GM12878 (cell line): ENCODE measurements around the gene SMIM14. TPM values are rescaled to one million over a fixed set of nuclear protein-coding genes. Genes with fewer than 3 reads are reported as not detected.

Experiments used
- polyA plus RNA-seq, 11 experiments: library from polyadenylated mRNA; depleted of rRNA in 4 of 11; unstranded in 6 of 11; stranded (reverse) in 5 of 11; fragments of >200 nt; fragmentation: Nextera tagmentation in 4 of 11; fragmentation: Illumina TruSeq in 1 of 11; extraction: Ambion mirVana in 4 of 11; extraction: Trizol in 1 of 11; gene quantifications; 1 replicate in 1 of 11; 2 replicates in 10 of 11; pipeline versions ENCODE4 v1.2.1 to v1.2.3, GENCODE V29; 2011 to 2016; ENCODE audit warnings: inconsistent platforms in 2 of 11, missing spikeins in 2 of 11, low read depth in 1 of 11
- small RNA-seq: library from RNA; depleted of rRNA; stranded (forward); fragments of <200 nt; gene quantifications from one replicate; pipeline ENCODE3, GENCODE V24; 2014
- total RNA-seq, 4 experiments: library from RNA; depleted of rRNA in 3 of 4; stranded (reverse); fragments of >200 nt in 3 of 4; fragmentation: Illumina TruSeq in 1 of 4; extraction: Trizol in 1 of 4; gene quantifications; 2 replicates each; pipeline versions ENCODE4 v1.2.1 to v1.2.3, GENCODE V29; 2013 to 2021

SMIM14 gene
- total and polyA plus RNA-seq, 10 of the 15 experiments (the other 5 are each of a cell fraction or from before 2014, with no cell fraction given): 125 to 671 (median 188) TPM

Small RNAs within 50 kb of the gene (small RNA-seq; reads per million reads assigned to genes)
- not detected for gene RNU7-11P

Other genes with a start within 250 kb of the SMIM14 start
- gene KLB, start 231.9 kb downstream of the SMIM14 start, total RNA-seq (2014; rRNA removed): under 0.01 and 0.05 TPM in 2 replicates
- gene KLB, start 231.9 kb downstream of the SMIM14 start, total RNA-seq (2014; rRNA removed; fragmentation: Illumina TruSeq; extraction: Trizol): 0.04 and 0.05 TPM in 2 replicates
- 0.08 and 0.11 TPM in 2 replicates for gene KLB, start 231.9 kb downstream of the SMIM14 start, total RNA-seq (2021)
- gene KLB, start 231.9 kb downstream of the SMIM14 start, polyA plus RNA-seq (2011; rRNA removed): 0.01 TPM in 1 of 2 replicates, not detected in the other
- 0.01 and 0.05 TPM in 2 replicates for gene KLB, start 231.9 kb downstream of the SMIM14 start, polyA plus RNA-seq (2014; fragmentation: Illumina TruSeq; extraction: Trizol)
- gene KLB, start 231.9 kb downstream of the SMIM14 start, polyA plus RNA-seq (2014; fragmentation: Nextera tagmentation; extraction: Ambion mirVana): under 1 TPM; 0.08 to 0.13 TPM
- 0.01 and 0.04 TPM in 2 replicates for gene KLB, start 231.9 kb downstream of the SMIM14 start, polyA plus RNA-seq (2014; rRNA removed)
- under 1 TPM; 0.03 to 0.09 TPM for gene KLB, start 231.9 kb downstream of the SMIM14 start, polyA plus RNA-seq (2016; fragmentation: Nextera tagmentation; extraction: Ambion mirVana)
- gene RPL9, start 179.9 kb downstream of the SMIM14 start, total RNA-seq (2014; rRNA removed): 2,792 and 4,340 TPM in 2 replicates
- 3,546 and 3,577 TPM in 2 replicates for gene RPL9, start 179.9 kb downstream of the SMIM14 start, total RNA-seq (2014; rRNA removed; fragmentation: Illumina TruSeq; extraction: Trizol)
- 1,956 and 2,067 TPM in 2 replicates for gene RPL9, start 179.9 kb downstream of the SMIM14 start, total RNA-seq (2021)
- gene RPL9, start 179.9 kb downstream of the SMIM14 start, polyA plus RNA-seq (2011; rRNA removed): 1,676 and 2,498 TPM in 2 replicates
- 3,027 and 3,582 TPM in 2 replicates for gene RPL9, start 179.9 kb downstream of the SMIM14 start, polyA plus RNA-seq (2014; fragmentation: Illumina TruSeq; extraction: Trizol)
- gene RPL9, start 179.9 kb downstream of the SMIM14 start, polyA plus RNA-seq (2014; fragmentation: Nextera tagmentation; extraction: Ambion mirVana): 1,000 to 10,000 TPM; 3,033 to 4,444 TPM
- gene RPL9, start 179.9 kb downstream of the SMIM14 start, polyA plus RNA-seq (2014; rRNA removed): 4,252 and 4,767 TPM in 2 replicates
- 1,000 to 10,000 TPM; 1,006 to 1,061 TPM for gene RPL9, start 179.9 kb downstream of the SMIM14 start, polyA plus RNA-seq (2016; fragmentation: Nextera tagmentation; extraction: Ambion mirVana)
- 19.0 and 21.8 TPM in 2 replicates for gene LIAS, start 179.8 kb downstream of the SMIM14 start, total RNA-seq (2014; rRNA removed)
- 28.3 and 28.6 TPM in 2 replicates for gene LIAS, start 179.8 kb downstream of the SMIM14 start, total RNA-seq (2014; rRNA removed; fragmentation: Illumina TruSeq; extraction: Trizol)
- 14.1 and 17.9 TPM in 2 replicates for gene LIAS, start 179.8 kb downstream of the SMIM14 start, total RNA-seq (2021)
- gene LIAS, start 179.8 kb downstream of the SMIM14 start, polyA plus RNA-seq (2011; rRNA removed): 27.2 and 38.4 TPM in 2 replicates
- 32.3 and 40.4 TPM in 2 replicates for gene LIAS, start 179.8 kb downstream of the SMIM14 start, polyA plus RNA-seq (2014; fragmentation: Illumina TruSeq; extraction: Trizol)
- 10 to 100 TPM; 19.9 to 22.1 TPM for gene LIAS, start 179.8 kb downstream of the SMIM14 start, polyA plus RNA-seq (2014; fragmentation: Nextera tagmentation; extraction: Ambion mirVana)
- 20.8 and 25.7 TPM in 2 replicates for gene LIAS, start 179.8 kb downstream of the SMIM14 start, polyA plus RNA-seq (2014; rRNA removed)
- gene LIAS, start 179.8 kb downstream of the SMIM14 start, polyA plus RNA-seq (2016; fragmentation: Nextera tagmentation; extraction: Ambion mirVana): 10 to 100 TPM; 27.9 to 30.6 TPM
- gene UGDH, start 111.4 kb downstream of the SMIM14 start, total RNA-seq (2014; rRNA removed): 19.7 and 22.6 TPM in 2 replicates
- 17.4 and 22.0 TPM in 2 replicates for gene UGDH, start 111.4 kb downstream of the SMIM14 start, total RNA-seq (2014; rRNA removed; fragmentation: Illumina TruSeq; extraction: Trizol)
- gene UGDH, start 111.4 kb downstream of the SMIM14 start, total RNA-seq (2021): 32.9 and 33.1 TPM in 2 replicates
- 28.4 and 47.1 TPM in 2 replicates for gene UGDH, start 111.4 kb downstream of the SMIM14 start, polyA plus RNA-seq (2011; rRNA removed)
- gene UGDH, start 111.4 kb downstream of the SMIM14 start, polyA plus RNA-seq (2014; fragmentation: Illumina TruSeq; extraction: Trizol): 28.7 and 45.0 TPM in 2 replicates
- 10 to 100 TPM; 11.1 to 11.3 TPM for gene UGDH, start 111.4 kb downstream of the SMIM14 start, polyA plus RNA-seq (2014; fragmentation: Nextera tagmentation; extraction: Ambion mirVana)
- gene UGDH, start 111.4 kb downstream of the SMIM14 start, polyA plus RNA-seq (2014; rRNA removed): 23.2 and 25.1 TPM in 2 replicates
- gene UGDH, start 111.4 kb downstream of the SMIM14 start, polyA plus RNA-seq (2016; fragmentation: Nextera tagmentation; extraction: Ambion mirVana): 10 to 100 TPM; 56.0 to 60.3 TPM
- 20.5 and 22.5 TPM in 2 replicates for gene UBE2K, start 59.3 kb upstream of the SMIM14 start, total RNA-seq (2014; rRNA removed)
- gene UBE2K, start 59.3 kb upstream of the SMIM14 start, total RNA-seq (2014; rRNA removed; fragmentation: Illumina TruSeq; extraction: Trizol): 17.0 and 20.0 TPM in 2 replicates
- 71.4 and 78.5 TPM in 2 replicates for gene UBE2K, start 59.3 kb upstream of the SMIM14 start, total RNA-seq (2021)
- gene UBE2K, start 59.3 kb upstream of the SMIM14 start, polyA plus RNA-seq (2011; rRNA removed): 111 and 158 TPM in 2 replicates
- 55.4 and 67.2 TPM in 2 replicates for gene UBE2K, start 59.3 kb upstream of the SMIM14 start, polyA plus RNA-seq (2014; fragmentation: Illumina TruSeq; extraction: Trizol)
- gene UBE2K, start 59.3 kb upstream of the SMIM14 start, polyA plus RNA-seq (2014; fragmentation: Nextera tagmentation; extraction: Ambion mirVana): 10 to 100 TPM; 54.3 to 96.4 TPM
- 79.6 and 102 TPM in 2 replicates for gene UBE2K, start 59.3 kb upstream of the SMIM14 start, polyA plus RNA-seq (2014; rRNA removed)
- gene UBE2K, start 59.3 kb upstream of the SMIM14 start, polyA plus RNA-seq (2016; fragmentation: Nextera tagmentation; extraction: Ambion mirVana): 100 to 1,000 TPM; 113 to 141 TPM